ENCODE results near the gene ANKRD10.

Gene ANKRD10

GRCh38 chr13:110932588-110932987 lies 17.7 kb upstream of the ANKRD10 start:
- no peak for TF ChIP-seq ZNF274 (IDR thresholded peaks at IDR 0.05; ENCODE audit: low read depth, low read length)
- no peak overlapping the region for H3K4me3 ChIP-seq (ENCODE audit: low read length)

- no peak for TF ChIP-seq ZNF274 (IDR thresholded peaks at IDR 0.05; ENCODE audit: low read depth, low read length)
- H3K4me3 ChIP-seq (ENCODE audit: low read length), result no peak overlapping the region
Observed at GRCh38 chr13:110929104-110929777, 14.4 kb upstream of the ANKRD10 start.

DNA sequence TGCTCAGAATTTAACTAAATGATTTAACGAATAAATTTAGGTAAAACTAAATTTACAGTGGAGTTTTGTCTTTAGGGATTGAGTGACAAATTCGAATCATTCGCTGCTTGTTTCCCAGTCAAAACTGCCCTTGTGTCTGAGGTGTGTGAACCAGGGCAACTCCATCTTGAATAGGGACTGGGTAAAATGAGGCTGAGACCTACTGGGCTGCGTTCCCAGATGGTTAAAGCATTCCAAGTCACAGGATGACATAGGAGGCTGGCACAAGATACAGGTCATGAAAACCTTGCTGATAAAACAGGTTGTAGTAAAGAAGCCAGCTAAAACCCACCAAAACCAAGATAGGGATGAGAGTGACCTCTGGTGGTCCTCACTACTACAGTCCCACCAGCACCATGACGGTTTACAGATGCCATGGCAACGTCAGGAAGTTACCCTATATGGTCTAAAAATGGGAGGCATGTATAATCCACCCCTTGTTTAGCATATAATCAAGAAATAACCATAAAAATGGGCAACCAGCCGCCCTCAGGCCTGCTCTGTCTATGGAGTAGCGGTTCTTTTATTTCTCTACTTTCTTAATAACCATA lies 10.2 kb upstream of the ANKRD10 start:
- no peak overlapping the region for H3K4me3 ChIP-seq (ENCODE audit: low read length)
- no peak for TF ChIP-seq ZNF274 (IDR thresholded peaks at IDR 0.05; ENCODE audit: low read depth, low read length)

DNA sequence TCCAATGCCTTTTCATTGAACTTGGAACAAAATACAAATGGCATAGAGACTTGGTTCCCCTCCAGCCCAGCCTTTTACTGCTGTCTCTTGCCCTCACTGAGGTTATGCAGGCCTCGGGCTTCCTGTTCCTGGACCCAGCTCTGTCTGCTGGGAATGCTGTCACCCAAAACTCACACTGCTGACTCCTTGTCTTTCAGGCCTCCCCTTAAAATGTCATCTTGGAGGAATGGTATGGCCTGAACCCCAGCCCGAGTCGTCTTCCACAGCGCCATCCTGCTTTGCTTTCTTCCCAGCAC lies 9.7 kb upstream of the ANKRD10 start:
- no peak for TF ChIP-seq ZNF274 (IDR thresholded peaks at IDR 0.05; ENCODE audit: low read depth, low read length)
- no peak overlapping the region for H3K4me3 ChIP-seq (ENCODE audit: low read length)

DNA sequence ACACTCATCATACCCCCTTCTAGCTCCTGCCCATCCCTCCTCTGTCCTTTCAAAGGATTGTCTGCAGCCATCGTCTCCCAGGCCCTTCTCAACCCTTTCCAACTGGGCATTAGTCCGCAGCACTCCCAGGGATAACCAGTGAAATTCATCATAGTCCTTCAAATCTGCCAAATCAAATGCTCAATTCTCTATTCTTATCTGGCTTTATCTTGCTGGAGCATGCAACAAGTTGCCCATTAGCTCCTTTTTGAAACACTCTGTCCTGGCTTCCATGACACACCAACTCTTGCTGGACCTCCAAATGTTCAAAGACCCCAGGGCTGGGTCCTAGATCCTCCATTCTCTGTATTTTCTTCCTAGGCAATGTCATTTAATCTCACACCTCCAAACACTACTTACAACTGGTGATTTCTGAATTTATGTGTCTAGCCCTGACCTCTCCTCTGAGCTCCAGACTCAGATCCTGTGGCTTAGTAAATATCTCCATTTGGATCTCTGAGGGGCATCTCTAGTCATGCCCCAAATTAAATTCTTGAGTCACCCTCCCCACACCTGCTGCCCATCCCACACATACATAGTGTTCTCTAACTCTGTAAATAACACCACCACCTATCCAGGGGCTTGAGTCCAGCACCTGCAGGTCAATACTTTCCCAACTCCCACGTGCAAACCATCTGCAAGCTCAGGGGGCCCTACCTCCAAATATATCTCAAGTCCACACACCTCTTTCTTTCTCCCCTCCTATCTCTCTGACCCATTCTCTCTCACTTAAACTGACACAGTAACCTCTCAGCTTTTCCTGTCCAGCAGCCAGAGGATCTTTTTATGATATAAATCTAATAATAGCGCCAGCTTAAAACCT lies 9.1 kb upstream of the ANKRD10 start:
- no peak for TF ChIP-seq ZNF274 (IDR thresholded peaks at IDR 0.05; ENCODE audit: low read depth, low read length)
- no peak overlapping the region for H3K4me3 ChIP-seq (ENCODE audit: low read length)

DNA sequence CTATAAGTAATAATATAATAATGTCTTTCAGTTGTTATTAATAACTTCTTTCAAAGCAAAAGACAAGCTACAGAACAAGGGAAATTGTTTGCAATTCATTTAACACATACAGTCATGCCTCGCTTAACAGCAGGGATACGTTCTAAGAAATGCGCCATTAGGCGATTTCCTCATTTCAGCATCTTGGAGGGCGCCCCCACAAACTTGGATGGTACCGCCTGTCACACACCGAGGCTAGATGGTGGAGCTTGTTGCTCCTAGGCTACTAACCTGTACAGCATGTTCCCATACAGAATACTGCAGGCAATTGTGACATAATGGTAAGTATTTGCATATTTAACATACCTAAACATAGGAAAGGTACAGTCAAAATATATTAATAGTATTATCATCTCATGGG lies 8.2 kb upstream of the ANKRD10 start:
- H3K4me3 ChIP-seq (ENCODE audit: low read length), result no peak overlapping the region
- TF ChIP-seq ZNF274 (IDR thresholded peaks at IDR 0.05; ENCODE audit: low read depth, low read length), result no peak

- no peak overlapping the region for H3K4me3 ChIP-seq (ENCODE audit: low read length)
- no peak for TF ChIP-seq ZNF274 (IDR thresholded peaks at IDR 0.05; ENCODE audit: low read depth, low read length)
Observed at GRCh38 chr13:110922506-110922905, 7.6 kb upstream of the ANKRD10 start.

- H3K4me3 ChIP-seq (ENCODE audit: low read length), result no peak overlapping the region
- TF ChIP-seq ZNF274 (IDR thresholded peaks at IDR 0.05; ENCODE audit: low read depth, low read length), result no peak
Observed at GRCh38 chr13:110921695-110922094, 6.8 kb upstream of the ANKRD10 start.

DNA sequence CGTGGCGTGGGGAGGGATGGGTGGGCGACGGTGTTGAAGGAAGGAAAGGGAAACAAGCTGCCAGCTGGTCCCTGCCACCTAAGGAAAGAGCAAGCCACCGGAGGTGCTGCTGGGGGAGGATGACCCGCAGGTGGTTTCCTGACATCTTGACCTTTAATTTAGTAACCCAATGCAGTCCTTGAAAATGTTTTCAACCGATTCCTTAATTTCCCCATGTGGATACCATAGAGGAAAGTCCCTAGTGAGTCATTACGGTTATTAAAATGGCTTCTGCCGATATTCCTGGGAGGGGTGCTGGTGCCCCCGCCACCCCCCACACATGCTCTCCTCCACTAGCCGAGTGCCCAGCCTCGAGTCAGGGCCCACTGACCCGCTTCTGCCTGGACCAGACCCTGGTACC lies 6.3 kb upstream of the ANKRD10 start:
- H3K4me3 ChIP-seq (ENCODE audit: low read length), result no peak overlapping the region
- no peak for TF ChIP-seq ZNF274 (IDR thresholded peaks at IDR 0.05; ENCODE audit: low read depth, low read length)

- H3K4me3 ChIP-seq (ENCODE audit: low read length), result no peak overlapping the region
- no peak for TF ChIP-seq ZNF274 (IDR thresholded peaks at IDR 0.05; ENCODE audit: low read depth, low read length)
Observed at GRCh38 chr13:110920038-110920437, 5.2 kb upstream of the ANKRD10 start.

- TF ChIP-seq ZNF274 (IDR thresholded peaks at IDR 0.05; ENCODE audit: low read depth, low read length), result no peak
- no peak overlapping the region; the same call in 1 of the 2 replicates for H3K4me3 ChIP-seq (ENCODE audit: low read length)
Observed at GRCh38 chr13:110916301-110917142, 1.7 kb upstream of the ANKRD10 start.

GRCh38 chr13:110915874-110916206 lies 971 bp upstream of the ANKRD10 start:
- peak overlapping the region; percentile 87 for H3K4me3 ChIP-seq (ENCODE audit: low read length)
- TF ChIP-seq ZNF274 (IDR thresholded peaks at IDR 0.05; ENCODE audit: low read depth, low read length), result no peak

DNA sequence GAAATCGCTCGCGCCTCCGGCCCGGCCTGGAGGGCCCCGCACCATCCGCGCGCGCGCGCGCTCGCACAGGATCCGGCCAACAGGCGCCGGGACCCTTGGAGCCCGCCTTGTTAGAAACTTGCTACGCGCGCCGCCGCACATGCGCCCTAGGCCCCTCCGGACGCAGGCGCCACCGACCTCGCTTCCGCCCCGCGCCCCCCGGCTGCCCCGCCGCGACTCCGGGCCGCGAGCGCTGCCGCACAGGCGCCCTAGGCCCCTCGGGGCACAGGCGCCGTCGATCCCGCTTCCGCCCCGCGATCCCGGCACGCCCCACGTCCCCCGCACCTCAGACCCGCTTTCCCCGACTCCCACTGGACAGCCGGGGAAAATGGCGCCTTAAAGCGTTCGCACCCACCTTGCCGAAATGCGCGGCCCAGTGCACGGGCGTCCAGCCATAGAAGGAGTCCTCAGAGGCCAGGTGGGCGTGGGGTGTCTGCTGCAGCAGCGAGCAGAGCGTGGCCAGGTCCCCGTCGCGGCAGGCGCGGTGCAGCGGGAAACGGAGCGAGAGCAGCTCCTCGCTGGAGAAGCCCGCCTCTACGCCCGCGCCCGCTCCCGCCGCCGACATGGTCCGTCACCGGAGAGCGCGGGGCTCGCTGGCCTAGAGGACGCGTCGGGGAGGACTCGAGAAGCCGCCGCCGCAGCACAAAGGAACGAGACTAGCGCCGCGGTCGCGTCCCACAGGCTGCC lies 375 bp downstream of the ANKRD10 start:
- TF ChIP-seq ZNF274 (IDR thresholded peaks at IDR 0.05; ENCODE audit: low read depth, low read length), result no peak
- H3K4me3 ChIP-seq (ENCODE audit: low read length), result peak overlapping the region; percentile 81

DNA sequence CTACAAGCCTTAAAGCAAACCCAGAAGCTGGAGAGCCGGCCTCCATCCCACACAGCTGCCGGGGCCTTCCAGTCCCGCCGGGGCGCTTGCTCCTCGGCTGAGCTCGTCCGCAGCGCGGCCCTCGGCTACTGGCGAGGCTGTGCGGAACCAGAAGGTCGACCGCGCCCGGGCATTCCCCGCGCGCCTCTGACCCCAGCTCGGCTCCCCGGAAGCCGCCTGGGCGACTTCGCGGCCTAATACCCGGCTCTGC lies 863 bp downstream of the ANKRD10 start:
- H3K4me3 ChIP-seq (ENCODE audit: low read length), result peak overlapping the region; percentile 81
- no peak for TF ChIP-seq ZNF274 (IDR thresholded peaks at IDR 0.05; ENCODE audit: low read depth, low read length)
